ENCODE data around the gene DOCK1.

Gene DOCK1

GRCh38 chr10:127039435-127039834 is 134.2 kb downstream of the DOCK1 start:
- no peak for DNase-seq

GRCh38 chr10:127040756-127041155 is 135.5 kb downstream of the DOCK1 start:
- no peak for DNase-seq

GRCh38 chr10:127041552-127041951 is 136.3 kb downstream of the DOCK1 start:
- peak; percentile 34 for DNase-seq

GRCh38 chr10:127043301-127043700 is 138.1 kb downstream of the DOCK1 start:
- no peak for DNase-seq

GRCh38 chr10:127044186-127044585 is 139.0 kb downstream of the DOCK1 start:
- no peak for DNase-seq

- DNase-seq: peak; percentile 77
Observed at GRCh38 chr10:127046975-127047877, 142.0 kb downstream of the DOCK1 start.

GRCh38 chr10:127047878-127048238 is 142.6 kb downstream of the DOCK1 start:
- DNase-seq: no peak

GRCh38 chr10:127048630-127049029 is 143.4 kb downstream of the DOCK1 start:
- no peak for DNase-seq

- DNase-seq: no peak
Observed at GRCh38 chr10:127052001-127052400, 146.8 kb downstream of the DOCK1 start.

GRCh38 chr10:127055263-127055662 is 150.0 kb downstream of the DOCK1 start:
- DNase-seq: no peak

GRCh38 chr10:127059314-127059713 is 154.1 kb downstream of the DOCK1 start:
- DNase-seq: no peak

GRCh38 chr10:127063762-127064161 is 158.5 kb downstream of the DOCK1 start:
- no peak for DNase-seq

GRCh38 chr10:127064474-127064873 is 159.2 kb downstream of the DOCK1 start:
- no peak for DNase-seq

GRCh38 chr10:127067542-127068194 is 162.4 kb downstream of the DOCK1 start:
- DNase-seq: no peak

GRCh38 chr10:127068485-127068884 is 163.3 kb downstream of the DOCK1 start:
- no peak for DNase-seq

GRCh38 chr10:127069436-127069835 is 164.2 kb downstream of the DOCK1 start:
- no peak for DNase-seq

GRCh38 chr10:127071126-127071525 is 165.9 kb downstream of the DOCK1 start:
- no peak for DNase-seq

- no peak for DNase-seq
Observed at GRCh38 chr10:127073666-127074065, 168.4 kb downstream of the DOCK1 start.

- DNase-seq: no peak
Observed at GRCh38 chr10:127079392-127079791, 174.2 kb downstream of the DOCK1 start.

- no peak for DNase-seq
Observed at GRCh38 chr10:127080317-127080716, 175.1 kb downstream of the DOCK1 start.

GRCh38 chr10:127081851-127082345 is 176.7 kb downstream of the DOCK1 start:
- no peak for DNase-seq

- no peak for DNase-seq
Observed at GRCh38 chr10:127082651-127083050, 177.4 kb downstream of the DOCK1 start.

GRCh38 chr10:127085957-127086356 is 180.7 kb downstream of the DOCK1 start:
- no peak for DNase-seq

GRCh38 chr10:127088908-127089307 is 183.7 kb downstream of the DOCK1 start:
- DNase-seq: no peak
